ENCODE data around the gene FBXL4. TPM values are rescaled to one million over a fixed set of nuclear protein-coding genes. Genes with fewer than 3 reads are reported as not detected.

FBXL4 gene
- total and polyA plus RNA-seq, 3 experiments from 2014 or later = 9.6 to 12.7 (median 12.4) TPM

DNA sequence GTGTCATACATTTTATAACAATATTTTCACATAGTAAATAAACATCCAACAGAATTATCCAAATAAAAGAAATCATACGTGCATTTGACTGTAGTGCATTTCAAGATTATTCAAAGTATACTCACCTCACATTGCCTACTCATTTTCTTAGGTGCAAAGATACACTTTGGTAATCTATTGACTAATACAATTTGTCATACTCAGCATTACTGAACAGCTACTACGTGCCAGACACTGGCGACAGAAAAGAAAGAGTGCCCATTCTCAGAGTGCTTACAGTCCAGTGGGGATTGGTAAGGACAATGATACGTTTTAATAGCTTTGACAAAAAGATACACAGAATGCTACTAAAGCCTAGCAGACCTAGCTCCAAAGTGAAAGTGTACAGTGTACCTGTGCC lies 42.0 kb downstream of the FBXL4 start:
- no peak for DNase-seq
- peaks cover 12% of the 10 kb centered on the region for H3K36me3 ChIP-seq (ENCODE audit: insufficient read depth, low read length)
- no peak overlapping the region for H3K27ac Mint-ChIP-seq
- H3K36me3 Mint-ChIP-seq = peaks cover 47 to 86% (median 48%) of the 10 kb centered on the region in 3 donors
- H3K27me3 Mint-ChIP-seq = no peaks in the 10 kb centered on the region
- POLR2A ChIA-PET = no interaction called here
- CTCF ChIA-PET = no interaction called here
- no peak overlapping the region for H3K4me3 Mint-ChIP-seq
- no peaks in the 10 kb centered on the region for H3K9me3 ChIP-seq (ENCODE audit: low read length)
- no peaks in the 10 kb centered on the region for H3K27me3 ChIP-seq (ENCODE audit: insufficient read depth, low read length, poor library complexity, severe bottlenecking)
- H3K4me1 Mint-ChIP-seq = peaks cover 0 to 4% (median 3%) of the 10 kb centered on the region in 3 donors
- H3K4me3 ChIP-seq (ENCODE audit: low read length) = no peak overlapping the region
- no peaks in the 10 kb centered on the region for H3K4me1 ChIP-seq (ENCODE audit: insufficient read depth, low read length)
- H3K9me3 Mint-ChIP-seq = no peaks in the 10 kb centered on the region
- H3K27ac ChIP-seq (ENCODE audit: low read depth, low read length) = no peak overlapping the region

DNA sequence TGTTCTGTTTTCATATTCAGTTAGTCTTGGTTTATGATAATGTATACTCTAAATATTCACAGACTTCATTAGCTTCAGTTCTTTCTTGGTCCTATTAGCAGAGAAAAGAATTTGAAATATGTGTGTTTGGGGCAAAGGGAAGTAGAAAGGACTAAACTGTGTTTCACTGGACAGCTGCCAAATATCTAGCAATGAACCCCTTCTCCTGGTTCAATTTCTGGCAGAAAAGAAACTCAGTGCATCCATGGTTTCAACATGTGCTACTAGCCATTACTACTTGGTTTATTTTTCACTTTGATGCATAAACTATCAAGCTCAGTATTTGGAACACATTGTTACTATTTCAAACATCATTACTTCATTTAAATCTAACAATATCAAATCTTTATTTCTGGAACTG lies 43.6 kb downstream of the FBXL4 start:
- H3K36me3 Mint-ChIP-seq = peaks cover 52 to 87% (median 54%) of the 10 kb centered on the region in 3 donors
- no peak for DNase-seq
- peak overlapping the region in 1 of 8 donors; percentile 27 for H3K27ac Mint-ChIP-seq
- Histone ChIP-seq H3K27ac (ENCODE audit: low read depth, low read length) (no peak overlapping the region), H3K4me3 (ENCODE audit: low read length) (no peak overlapping the region), H3K27me3 (ENCODE audit: insufficient read depth, low read length, poor library complexity, severe bottlenecking) (no peaks in the 10 kb centered on the region), H3K36me3 (ENCODE audit: insufficient read depth, low read length) (peaks cover 12% of the 10 kb centered on the region), H3K9me3 (ENCODE audit: low read length) (no peaks in the 10 kb centered on the region), H3K4me1 (ENCODE audit: insufficient read depth, low read length) (no peaks in the 10 kb centered on the region)
- ChIA-PET POLR2A (no interaction called here), CTCF (no interaction called here)
- peaks cover 0 to 5% (median 3%) of the 10 kb centered on the region in 3 donors for H3K4me1 Mint-ChIP-seq
- peaks cover 0 to 3% (median 0%) of the 10 kb centered on the region in 5 donors for H3K9me3 Mint-ChIP-seq
- no peak overlapping the region for H3K4me3 Mint-ChIP-seq
- no peaks in the 10 kb centered on the region for H3K27me3 Mint-ChIP-seq

GRCh38 chr6:98900706-98901105 lies 47.0 kb downstream of the FBXL4 start:
- Mint-ChIP-seq H3K27me3 (no peaks in the 10 kb centered on the region), H3K36me3 (peaks cover 46 to 85% (median 48%) of the 10 kb centered on the region in 3 donors), H3K27ac (no peak overlapping the region), H3K4me1 (peaks cover 0 to 5% (median 3%) of the 10 kb centered on the region in 3 donors), H3K4me3 (no peak overlapping the region), H3K9me3 (peaks cover 0 to 4% (median 3%) of the 10 kb centered on the region in 5 donors)
- Histone ChIP-seq H3K9me3 (ENCODE audit: low read length) (no peaks in the 10 kb centered on the region), H3K4me3 (ENCODE audit: low read length) (no peak overlapping the region), H3K36me3 (ENCODE audit: insufficient read depth, low read length) (peaks cover 18% of the 10 kb centered on the region), H3K27ac (ENCODE audit: low read depth, low read length) (no peak overlapping the region), H3K27me3 (ENCODE audit: insufficient read depth, low read length, poor library complexity, severe bottlenecking) (no peaks in the 10 kb centered on the region), H3K4me1 (ENCODE audit: insufficient read depth, low read length) (no peaks in the 10 kb centered on the region)
- CTCF ChIA-PET = no interaction called here
- POLR2A ChIA-PET = no interaction called here
- DNase-seq = no peak

DNA sequence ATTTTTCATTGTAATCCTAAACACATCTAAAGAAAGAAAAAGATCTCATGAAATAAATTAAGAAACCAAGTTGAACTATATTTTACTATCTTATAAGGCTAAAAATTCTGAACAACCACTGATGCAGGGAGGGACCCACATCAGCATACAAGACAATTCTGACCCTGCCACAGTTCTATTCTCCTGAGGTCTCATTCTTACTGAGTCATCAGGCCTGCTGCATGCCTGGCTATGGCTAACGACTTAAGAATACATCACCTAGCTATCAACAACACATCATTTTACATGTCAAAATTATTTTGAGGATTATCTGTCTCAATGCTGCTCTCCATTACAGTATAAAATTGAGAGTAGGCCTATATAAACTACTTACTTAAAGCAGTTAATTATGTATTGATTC lies 52.9 kb downstream of the FBXL4 start:
- Histone ChIP-seq H3K27me3 (ENCODE audit: insufficient read depth, low read length, poor library complexity, severe bottlenecking) (no peaks in the 10 kb centered on the region), H3K36me3 (ENCODE audit: insufficient read depth, low read length) (peaks cover 6% of the 10 kb centered on the region), H3K4me3 (ENCODE audit: low read length) (no peak overlapping the region), H3K27ac (ENCODE audit: low read depth, low read length) (no peak overlapping the region), H3K9me3 (ENCODE audit: low read length) (no peaks in the 10 kb centered on the region), H3K4me1 (ENCODE audit: insufficient read depth, low read length) (no peaks in the 10 kb centered on the region)
- Mint-ChIP-seq H3K4me1 (no peaks in the 10 kb centered on the region), H3K36me3 (peaks cover 32 to 74% (median 35%) of the 10 kb centered on the region in 3 donors), H3K4me3 (no peak overlapping the region), H3K27me3 (no peaks in the 10 kb centered on the region), H3K9me3 (peaks cover 0 to 4% (median 3%) of the 10 kb centered on the region in 5 donors), H3K27ac (no peak overlapping the region)
- ChIA-PET CTCF (no interaction called here), POLR2A (no interaction called here)
- DNase-seq = no peak

DNA sequence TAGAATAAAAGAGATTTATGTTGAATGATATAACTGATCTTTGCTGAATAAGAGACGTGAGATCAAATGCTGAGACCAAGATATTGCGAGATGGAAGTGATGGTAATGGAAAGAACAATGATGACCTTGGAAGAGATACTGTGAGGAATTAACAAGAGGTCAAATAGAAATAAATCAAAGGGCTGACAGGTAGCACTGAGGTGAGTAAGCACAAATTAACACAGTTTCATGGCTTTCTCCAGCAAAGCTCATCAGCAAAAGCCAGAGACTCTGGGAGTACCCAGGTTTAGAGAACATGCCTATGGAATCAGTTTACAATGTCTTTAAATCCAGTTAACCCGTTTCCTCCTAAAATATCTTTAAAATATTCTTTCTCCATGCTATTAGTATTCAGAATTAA lies 60.1 kb downstream of the FBXL4 start:
- Mint-ChIP-seq H3K4me3 (no peak overlapping the region), H3K4me1 (peaks cover 0 to 3% (median 0%) of the 10 kb centered on the region in 3 donors), H3K9me3 (no peaks in the 10 kb centered on the region), H3K36me3 (peaks cover 5 to 55% (median 21%) of the 10 kb centered on the region in 3 donors), H3K27me3 (no peaks in the 10 kb centered on the region), H3K27ac (no peak overlapping the region)
- Histone ChIP-seq H3K9me3 (ENCODE audit: low read length) (no peaks in the 10 kb centered on the region), H3K36me3 (ENCODE audit: insufficient read depth, low read length) (no peaks in the 10 kb centered on the region), H3K4me1 (ENCODE audit: insufficient read depth, low read length) (no peaks in the 10 kb centered on the region), H3K27me3 (ENCODE audit: insufficient read depth, low read length, poor library complexity, severe bottlenecking) (no peaks in the 10 kb centered on the region), H3K27ac (ENCODE audit: low read depth, low read length) (no peak overlapping the region), H3K4me3 (ENCODE audit: low read length) (no peak overlapping the region)
- DNase-seq = no peak
- CTCF ChIA-PET = no interaction called here
- POLR2A ChIA-PET = no interaction called here

GRCh38 chr6:98885330-98885729 lies 62.4 kb downstream of the FBXL4 start:
- peaks cover 11 to 48% (median 20%) of the 10 kb centered on the region in 3 donors for H3K36me3 Mint-ChIP-seq

GRCh38 chr6:98880486-98880885 lies 67.3 kb downstream of the FBXL4 start:
- Histone ChIP-seq H3K27me3 (ENCODE audit: insufficient read depth, low read length, poor library complexity, severe bottlenecking) (no peaks in the 10 kb centered on the region), H3K27ac (ENCODE audit: low read depth, low read length) (no peak overlapping the region), H3K4me3 (ENCODE audit: low read length) (no peak overlapping the region), H3K4me1 (ENCODE audit: insufficient read depth, low read length) (no peaks in the 10 kb centered on the region), H3K36me3 (ENCODE audit: insufficient read depth, low read length) (peaks cover 5% of the 10 kb centered on the region), H3K9me3 (ENCODE audit: low read length) (no peaks in the 10 kb centered on the region)
- H3K27ac Mint-ChIP-seq = peak overlapping the region in 1 of 8 donors; percentile 77
- ChIA-PET POLR2A (no interaction called here), CTCF (no interaction called here)
- no peaks in the 10 kb centered on the region for H3K27me3 Mint-ChIP-seq
- no peak overlapping the region for H3K4me3 Mint-ChIP-seq
- H3K9me3 Mint-ChIP-seq = no peaks in the 10 kb centered on the region
- peaks cover 18 to 46% (median 20%) of the 10 kb centered on the region in 3 donors for H3K36me3 Mint-ChIP-seq
- peaks cover 0 to 10% (median 0%) of the 10 kb centered on the region in 3 donors for H3K4me1 Mint-ChIP-seq
- no peak for DNase-seq

More at GRCh38 chr6:98885330-98885729, 62.4 kb downstream of the FBXL4 start:
- no peak for DNase-seq
- Mint-ChIP-seq H3K4me1 (peaks cover 0 to 11% (median 0%) of the 10 kb centered on the region in 3 donors), H3K27me3 (no peaks in the 10 kb centered on the region), H3K9me3 (no peaks in the 10 kb centered on the region), H3K27ac (peak overlapping the region in 1 of 8 donors; percentile 66), H3K4me3 (no peak overlapping the region)
- no peaks in the 10 kb centered on the region for H3K27me3 ChIP-seq (ENCODE audit: insufficient read depth, low read length, poor library complexity, severe bottlenecking)
- no peak overlapping the region for H3K4me3 ChIP-seq (ENCODE audit: low read length)
- CTCF ChIA-PET = no interaction called here
- no peaks in the 10 kb centered on the region for H3K36me3 ChIP-seq (ENCODE audit: insufficient read depth, low read length)
- H3K9me3 ChIP-seq (ENCODE audit: low read length) = no peaks in the 10 kb centered on the region
- H3K4me1 ChIP-seq (ENCODE audit: insufficient read depth, low read length) = no peaks in the 10 kb centered on the region
- H3K27ac ChIP-seq (ENCODE audit: low read depth, low read length) = no peak overlapping the region
- POLR2A ChIA-PET = no interaction called here

- H3K9me3 ChIP-seq (ENCODE audit: low read length) = no peaks in the 10 kb centered on the region
- Mint-ChIP-seq H3K27me3 (no peaks in the 10 kb centered on the region), H3K36me3 (peaks cover 18 to 56% (median 20%) of the 10 kb centered on the region in 3 donors), H3K4me1 (peaks cover 0 to 10% (median 0%) of the 10 kb centered on the region in 3 donors), H3K27ac (no peak overlapping the region), H3K4me3 (no peak overlapping the region), H3K9me3 (no peaks in the 10 kb centered on the region)
- H3K27me3 ChIP-seq (ENCODE audit: insufficient read depth, low read length, poor library complexity, severe bottlenecking) = no peaks in the 10 kb centered on the region
- H3K27ac ChIP-seq (ENCODE audit: low read depth, low read length) = no peak overlapping the region
- H3K36me3 ChIP-seq (ENCODE audit: insufficient read depth, low read length) = peaks cover 5% of the 10 kb centered on the region
- no peak for DNase-seq
- ChIA-PET POLR2A (no interaction called here), CTCF (no interaction called here)
- no peaks in the 10 kb centered on the region for H3K4me1 ChIP-seq (ENCODE audit: insufficient read depth, low read length)
- no peak overlapping the region for H3K4me3 ChIP-seq (ENCODE audit: low read length)
These were observed 70.5 kb downstream of the FBXL4 start for GRCh38 chr6:98877250-98877649.

GRCh38 chr6:98875375-98875774 lies 72.4 kb downstream of the FBXL4 start:
- H3K4me1 ChIP-seq (ENCODE audit: insufficient read depth, low read length) = no peaks in the 10 kb centered on the region
- H3K27ac ChIP-seq (ENCODE audit: low read depth, low read length) = no peak overlapping the region
- no peaks in the 10 kb centered on the region for H3K27me3 ChIP-seq (ENCODE audit: insufficient read depth, low read length, poor library complexity, severe bottlenecking)
- no peaks in the 10 kb centered on the region for H3K27me3 Mint-ChIP-seq
- DNase-seq = no peak
- no peak overlapping the region for H3K4me3 Mint-ChIP-seq
- POLR2A ChIA-PET = no interaction called here
- peaks cover 0 to 4% (median 0%) of the 10 kb centered on the region in 3 donors for H3K4me1 Mint-ChIP-seq
- no peaks in the 10 kb centered on the region for H3K9me3 ChIP-seq (ENCODE audit: low read length)
- H3K9me3 Mint-ChIP-seq = no peaks in the 10 kb centered on the region
- peaks cover 20 to 62% (median 24%) of the 10 kb centered on the region in 3 donors for H3K36me3 Mint-ChIP-seq
- CTCF ChIA-PET = no interaction called here
- no peak overlapping the region for H3K4me3 ChIP-seq (ENCODE audit: low read length)
- H3K27ac Mint-ChIP-seq = no peak overlapping the region
- peaks cover 5% of the 10 kb centered on the region for H3K36me3 ChIP-seq (ENCODE audit: insufficient read depth, low read length)

Data from CD8-positive, alpha-beta memory T cell (primary cell).